ENCODE data around the gene KLHDC2. TPM values are rescaled to one million over a fixed set of nuclear protein-coding genes. Genes with fewer than 3 reads are reported as not detected.
"Not testable (repeated sequence)": the region's sequence is repeated elsewhere in the genome, so short reads cannot be mapped to it uniquely, and the experiment has no call there.

Gene KLHDC2
- total RNA-seq, 2 donors from 2014 or later = 42.7 to 61.5 TPM

GRCh38 chr14:49770212-49770817 is 2.4 kb downstream of the KLHDC2 start:
- intact Hi-C loops (cut with DNase I) = no loop called here
- DNase-seq (ENCODE audit: low spot score) = no peak

- intact Hi-C loops (cut with DNase I); DNase-seq (ENCODE audit: low spot score): not testable (repeated sequence)
These were observed 3.7 kb downstream of the KLHDC2 start for GRCh38 chr14:49771691-49772090.

DNA sequence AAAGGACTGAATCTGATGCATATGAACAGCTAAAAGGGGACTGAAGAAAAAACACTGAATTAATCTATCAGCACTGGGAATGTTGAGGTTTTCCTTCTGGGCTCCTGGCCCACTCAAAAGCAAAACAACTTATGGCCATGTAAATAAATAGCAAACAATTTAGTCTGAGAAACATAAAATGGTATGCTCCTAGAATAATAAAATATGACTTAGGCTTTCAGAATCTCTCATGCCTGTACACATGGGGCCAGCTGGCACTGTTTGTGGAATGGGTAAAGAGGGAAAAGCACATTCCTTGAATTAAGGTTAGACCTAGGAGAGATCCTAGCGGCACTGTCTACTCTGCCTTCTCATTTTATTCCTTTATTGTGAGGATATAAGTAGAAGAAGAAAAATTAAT is 6.2 kb downstream of the KLHDC2 start:
- intact Hi-C loops (cut with DNase I) = no loop called here
- DNase-seq (ENCODE audit: low spot score) = no peak

DNA sequence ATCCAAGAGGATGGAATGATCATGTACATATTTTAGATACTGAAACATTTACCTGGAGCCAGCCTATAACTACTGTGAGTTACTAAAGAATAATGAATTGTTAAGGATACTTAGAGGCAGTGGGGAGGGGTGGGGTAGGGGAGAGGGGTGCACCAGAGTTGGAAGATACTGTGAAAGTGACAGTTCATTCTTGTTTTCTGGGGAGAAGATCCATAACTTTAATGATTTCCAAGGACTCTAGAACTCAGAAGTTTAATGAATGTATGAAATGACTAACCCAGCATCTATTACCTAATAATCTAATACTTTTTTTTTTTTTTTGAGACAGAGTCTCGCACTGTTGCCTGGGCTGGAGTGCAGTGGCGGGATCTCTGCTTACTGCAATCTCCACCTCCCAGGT is 10.5 kb downstream of the KLHDC2 start:
- intact Hi-C loops (cut with DNase I) = no loop called here
- no peak for DNase-seq (ENCODE audit: low spot score)

DNA sequence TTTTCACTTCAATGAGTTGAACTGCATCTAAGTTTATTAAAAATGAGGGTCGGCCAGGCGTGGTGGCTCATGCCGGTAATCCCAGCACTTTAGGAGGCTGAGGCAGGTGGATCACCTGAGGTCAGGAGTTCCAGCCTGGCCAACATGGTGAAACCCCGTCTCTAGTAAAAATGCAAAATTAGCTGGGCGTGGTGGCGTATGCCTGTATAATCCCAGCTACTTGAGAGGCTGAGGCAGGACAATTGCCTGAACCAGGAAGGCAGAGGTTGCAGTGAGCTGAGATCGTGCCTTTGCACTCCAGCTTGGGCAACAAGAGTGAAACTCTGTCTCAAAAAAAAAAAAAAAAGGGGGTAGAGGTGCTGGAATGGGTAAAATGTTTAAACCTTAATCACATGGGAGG is 13.1 kb downstream of the KLHDC2 start:
- intact Hi-C loops (cut with DNase I) = loop anchor here in 1 of 2 donors (10.0 kb wide), 1 partner anchor 54 kb away; no protein-coding TSS in a partner anchor
- DNase-seq (ENCODE audit: low spot score) = not testable (repeated sequence)

GRCh38 chr14:49783394-49784014 is 15.6 kb downstream of the KLHDC2 start:
- DNase-seq (ENCODE audit: low spot score) = no peak
- intact Hi-C loops (cut with DNase I) = loop anchor here in 1 of 2 donors (10.0 kb wide), 1 partner anchor 51 kb away; no protein-coding TSS in a partner anchor

- intact Hi-C loops (cut with DNase I) = loop anchor here in 1 of 2 donors (10.0 kb wide), 1 partner anchor 48 kb away; no protein-coding TSS in a partner anchor
- DNase-seq (ENCODE audit: low spot score) = no peak
These were observed 18.4 kb downstream of the KLHDC2 start for GRCh38 chr14:49786315-49786714.

DNA sequence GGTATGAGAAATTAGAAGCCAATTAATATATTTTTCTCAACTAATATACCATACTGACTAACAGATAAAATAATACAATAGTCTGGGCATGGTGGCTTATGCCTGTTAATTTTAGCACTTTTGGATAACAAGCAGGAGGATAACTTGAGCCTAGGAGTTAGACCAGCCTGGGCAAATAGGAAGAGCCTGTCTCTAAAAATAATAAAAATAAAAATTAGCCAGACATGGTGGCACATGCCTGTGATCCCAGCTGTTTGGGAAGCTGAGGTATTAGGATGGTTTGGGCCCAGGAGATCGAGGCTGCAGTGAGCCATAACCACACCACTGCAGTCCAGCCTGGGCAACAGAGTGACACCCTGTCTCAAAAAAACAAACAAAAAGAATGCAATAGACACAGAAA is 24.7 kb downstream of the KLHDC2 start:
- no peak for DNase-seq (ENCODE audit: low spot score)

DNA sequence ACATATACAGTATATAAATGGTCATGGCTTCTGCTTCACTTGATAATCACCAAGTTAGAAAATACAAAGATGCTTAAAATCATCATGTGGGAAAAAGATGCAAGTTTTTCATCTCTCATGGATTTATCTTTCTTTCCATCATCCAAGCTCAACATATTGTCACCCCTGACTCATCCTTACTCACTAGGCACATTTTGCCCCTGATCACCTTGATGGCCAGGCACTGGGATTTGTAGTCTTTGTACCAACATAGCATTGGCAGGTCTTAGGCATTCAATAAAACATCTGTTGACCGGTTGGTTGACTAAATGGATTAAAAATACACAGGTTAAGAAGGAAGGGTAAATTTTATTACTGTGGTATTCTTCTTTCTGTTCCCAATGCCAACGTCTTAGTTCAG is 28.1 kb downstream of the KLHDC2 start:
- DNase-seq (ENCODE audit: low spot score) = no peak
- intact Hi-C loops (cut with DNase I) = no loop called here

More for the DNA sequence above, 24.7 kb downstream of the KLHDC2 start:
- intact Hi-C loops (cut with DNase I) = no loop called here

- DNase-seq (ENCODE audit: low spot score) = no peak
- intact Hi-C loops (cut with DNase I) = no loop called here
These were observed 40.8 kb downstream of the KLHDC2 start for GRCh38 chr14:49808780-49809179.

DNA sequence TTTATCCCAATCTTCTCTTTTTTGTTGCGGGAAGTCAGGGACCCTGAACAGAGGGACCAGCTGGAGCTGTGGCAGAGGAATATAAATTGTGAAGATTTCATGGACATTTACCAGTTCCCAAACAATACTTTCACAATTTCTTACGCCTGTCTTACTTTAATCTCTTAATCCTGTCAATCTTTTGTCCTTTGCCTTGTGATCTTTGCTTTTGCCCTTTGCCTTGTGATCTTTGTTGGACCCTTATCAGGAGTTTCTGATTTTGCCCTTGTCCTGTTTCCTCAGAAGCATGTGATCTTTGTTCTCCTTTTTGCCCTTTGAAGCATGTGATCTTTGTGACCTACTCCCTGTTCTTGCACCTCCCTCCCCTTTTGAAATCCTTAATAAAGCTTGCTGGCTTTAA is 48.2 kb downstream of the KLHDC2 start:
- DNase-seq (ENCODE audit: low spot score); intact Hi-C loops (cut with DNase I): not testable (repeated sequence)

DNA sequence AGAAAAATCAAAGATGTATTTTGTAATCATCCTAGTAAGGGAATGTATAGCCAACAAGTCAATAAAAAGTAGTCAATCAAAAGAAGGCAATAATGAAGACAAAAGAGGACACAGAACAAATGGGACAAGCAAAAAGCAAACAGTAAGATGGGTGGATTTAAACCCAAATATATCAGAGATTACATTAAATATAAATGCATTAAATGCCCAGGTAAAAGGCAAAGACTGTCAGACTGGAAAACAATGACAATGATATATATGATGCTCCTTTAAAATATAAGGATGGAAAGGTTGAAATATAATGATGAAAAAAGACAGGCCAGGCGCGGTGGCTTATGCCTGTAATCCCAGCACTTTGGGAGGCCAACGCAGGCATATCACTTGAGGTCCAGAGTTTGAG is 48.9 kb downstream of the KLHDC2 start:
- DNase-seq (ENCODE audit: low spot score) = no peak
- intact Hi-C loops (cut with DNase I) = no loop called here

DNA sequence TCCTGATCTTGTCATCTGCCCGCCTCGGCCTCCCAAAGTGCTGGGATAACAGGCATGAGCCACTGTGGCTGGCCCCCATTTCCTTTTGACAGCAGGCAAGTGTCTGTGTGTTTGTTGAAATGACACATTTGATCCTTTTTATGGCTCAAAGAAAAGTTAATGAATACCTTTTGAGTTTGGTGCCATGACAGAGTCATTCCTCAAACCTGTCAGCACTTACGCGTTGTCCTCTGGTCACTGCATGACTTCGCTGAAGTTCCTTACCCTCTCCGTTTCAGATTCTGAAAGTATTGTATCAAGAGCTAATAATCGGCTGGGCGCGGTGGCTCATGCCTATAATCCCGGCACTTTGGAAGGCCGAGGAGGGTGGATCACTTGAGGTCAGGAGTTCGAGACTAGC is 52.2 kb downstream of the KLHDC2 start:
- no peak for DNase-seq (ENCODE audit: low spot score)
- intact Hi-C loops (cut with DNase I) = no loop called here

DNA sequence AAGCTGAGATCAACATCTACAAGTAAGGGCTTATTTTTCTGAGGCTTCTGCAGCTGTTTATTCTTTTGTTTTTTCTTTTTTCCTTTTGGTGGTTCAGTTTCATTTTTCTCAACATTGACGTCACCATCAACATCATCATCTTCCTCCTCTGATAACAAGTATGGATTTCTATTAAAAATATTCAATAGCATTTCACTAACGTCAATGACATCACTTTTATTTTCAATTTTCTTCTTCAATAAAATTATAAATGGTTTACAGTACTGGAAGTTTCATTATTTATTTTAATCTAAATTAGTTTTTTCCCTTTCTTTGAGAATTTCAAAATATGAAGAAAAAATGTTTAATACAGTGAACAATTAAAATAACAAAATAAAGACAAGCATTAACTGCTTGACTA is 60.7 kb downstream of the KLHDC2 start:
- DNase-seq (ENCODE audit: low spot score) = no peak
- intact Hi-C loops (cut with DNase I) = no loop called here

Other genes with a start within 250 kb of the KLHDC2 start
- 1,000 to 10,000 TPM; 1,012 to 1,062 TPM for gene RPS29, start 181.8 kb upstream of the KLHDC2 start, total RNA-seq
- 1 to 10 TPM; 7.1 to 8.5 TPM for gene LRR1, start 169.2 kb upstream of the KLHDC2 start, total RNA-seq
- 100 to 1,000 TPM; 130 to 144 TPM for gene RPL36AL, start 147.5 kb upstream of the KLHDC2 start, total RNA-seq
- 10 to 100 TPM; 33.0 to 34.4 TPM for gene MGAT2, start 147.4 kb upstream of the KLHDC2 start, total RNA-seq
- 1 to 10 TPM; 4.3 to 6.1 TPM for gene DNAAF2, start 132.9 kb upstream of the KLHDC2 start, total RNA-seq
- 1 to 10 TPM; 3.2 to 4.1 TPM for gene POLE2, start 79.9 kb upstream of the KLHDC2 start, total RNA-seq
- 10 to 100 TPM in 1 of 2 donors, 1 to 10 TPM in 1; 7.7 to 11.9 TPM for gene KLHDC1, start 75.0 kb upstream of the KLHDC2 start, total RNA-seq
- 10 to 100 TPM; 49.3 to 61.4 TPM for gene NEMF, start 84.6 kb downstream of the KLHDC2 start, total RNA-seq
- gene ARF6, start 124.9 kb downstream of the KLHDC2 start, total RNA-seq = 10 to 100 TPM; 55.8 to 58.9 TPM